Kidney tubule cell (primary cell): ENCODE results near the gene METTL13.
"Not testable (repeated sequence)": the region's sequence is repeated elsewhere in the genome, so short reads cannot be mapped to it uniquely, and the experiment has no call there.

Source experiments
- DNase-seq: peaks from one replicate; pipeline ENCODE4 v3.0.0-alpha.2; 2018; ENCODE audit warnings: low spot score

Gene METTL13

GRCh38 chr1:171769171-171769570 lies 12.3 kb upstream of the METTL13 start:
- DNase-seq = no peak

GRCh38 chr1:171769754-171770153 lies 11.7 kb upstream of the METTL13 start:
- DNase-seq = peak; percentile 42

GRCh38 chr1:171772312-171772711 lies 9.1 kb upstream of the METTL13 start:
- DNase-seq = no peak

- no peak for DNase-seq
Observed at GRCh38 chr1:171780583-171781175, 781 bp upstream of the METTL13 start.

GRCh38 chr1:171783816-171784530 lies 2.5 kb downstream of the METTL13 start:
- DNase-seq = no peak

GRCh38 chr1:171784784-171785183 lies 3.3 kb downstream of the METTL13 start:
- DNase-seq = no peak

- DNase-seq = no peak
Observed at GRCh38 chr1:171785766-171786165, 4.3 kb downstream of the METTL13 start.

- no peak for DNase-seq
Observed at GRCh38 chr1:171786534-171786933, 5.1 kb downstream of the METTL13 start.

GRCh38 chr1:171787686-171788480 lies 6.4 kb downstream of the METTL13 start:
- DNase-seq = peak; percentile 25

- DNase-seq = peak; percentile 84
Observed at GRCh38 chr1:171788696-171789095, 7.2 kb downstream of the METTL13 start.

GRCh38 chr1:171790318-171790717 lies 8.9 kb downstream of the METTL13 start:
- DNase-seq = no peak

GRCh38 chr1:171792656-171793369 lies 11.4 kb downstream of the METTL13 start:
- DNase-seq = no peak

- no peak for DNase-seq
Observed at GRCh38 chr1:171793636-171794035, 12.2 kb downstream of the METTL13 start.

GRCh38 chr1:171794085-171794484 lies 12.6 kb downstream of the METTL13 start:
- DNase-seq = peak; percentile 95

GRCh38 chr1:171796592-171796991 lies 15.1 kb downstream of the METTL13 start:
- DNase-seq = no peak

GRCh38 chr1:171798311-171798710 lies 16.9 kb downstream of the METTL13 start:
- DNase-seq = no peak

GRCh38 chr1:171798765-171799164 lies 17.3 kb downstream of the METTL13 start:
- no peak for DNase-seq

GRCh38 chr1:171799166-171799565 lies 17.7 kb downstream of the METTL13 start:
- no peak for DNase-seq

GRCh38 chr1:171799698-171800097 lies 18.2 kb downstream of the METTL13 start:
- DNase-seq = not testable (repeated sequence)

- DNase-seq = no peak
Observed at GRCh38 chr1:171800342-171800741, 18.9 kb downstream of the METTL13 start.

GRCh38 chr1:171800851-171801250 lies 19.4 kb downstream of the METTL13 start:
- DNase-seq = no peak

- peak; percentile 62 for DNase-seq
Observed at GRCh38 chr1:171801487-171801891, 20.0 kb downstream of the METTL13 start.
